Measurements from ENCODE around the gene CCDC33.

GRCh38 chr15:74263466-74263865 is 27.3 kb downstream of the CCDC33 start:
- no peak for TF ChIP-seq CBFB (IDR thresholded peaks at IDR 0.05; ENCODE audit: low read depth)
- no peak for TF ChIP-seq CTCF (IDR thresholded peaks at IDR 0.05 in 2 of 3, conservative IDR thresholded peaks at IDR 0.05 in 1 of 3; ENCODE audit: control insufficient read depth in 2 of 3, extremely low read depth in 1 of 3, insufficient read depth in 1 of 3, low read depth in 3 of 3, low read length in 3 of 3)
- no peak for TF ChIP-seq CHD2 (IDR thresholded peaks at IDR 0.05; ENCODE audit: borderline replicate concordance, low read depth, low read length)
- no peak for TF ChIP-seq YY1 (IDR thresholded peaks at IDR 0.05; ENCODE audit: low read depth, low read length)
- TF ChIP-seq EZH2 (IDR thresholded peaks at IDR 0.05; ENCODE audit: borderline replicate concordance, control insufficient read depth, low read depth, low read length) = no peak

Data from GM12878 (cell line).